ENCODE measurements around the gene UNC5A. TPM values are rescaled to one million over a fixed set of nuclear protein-coding genes. Genes with fewer than 3 reads are reported as not detected.

UNC5A gene
- total RNA-seq, 1 donor from 2014 or later, result 2.8 TPM

DNA sequence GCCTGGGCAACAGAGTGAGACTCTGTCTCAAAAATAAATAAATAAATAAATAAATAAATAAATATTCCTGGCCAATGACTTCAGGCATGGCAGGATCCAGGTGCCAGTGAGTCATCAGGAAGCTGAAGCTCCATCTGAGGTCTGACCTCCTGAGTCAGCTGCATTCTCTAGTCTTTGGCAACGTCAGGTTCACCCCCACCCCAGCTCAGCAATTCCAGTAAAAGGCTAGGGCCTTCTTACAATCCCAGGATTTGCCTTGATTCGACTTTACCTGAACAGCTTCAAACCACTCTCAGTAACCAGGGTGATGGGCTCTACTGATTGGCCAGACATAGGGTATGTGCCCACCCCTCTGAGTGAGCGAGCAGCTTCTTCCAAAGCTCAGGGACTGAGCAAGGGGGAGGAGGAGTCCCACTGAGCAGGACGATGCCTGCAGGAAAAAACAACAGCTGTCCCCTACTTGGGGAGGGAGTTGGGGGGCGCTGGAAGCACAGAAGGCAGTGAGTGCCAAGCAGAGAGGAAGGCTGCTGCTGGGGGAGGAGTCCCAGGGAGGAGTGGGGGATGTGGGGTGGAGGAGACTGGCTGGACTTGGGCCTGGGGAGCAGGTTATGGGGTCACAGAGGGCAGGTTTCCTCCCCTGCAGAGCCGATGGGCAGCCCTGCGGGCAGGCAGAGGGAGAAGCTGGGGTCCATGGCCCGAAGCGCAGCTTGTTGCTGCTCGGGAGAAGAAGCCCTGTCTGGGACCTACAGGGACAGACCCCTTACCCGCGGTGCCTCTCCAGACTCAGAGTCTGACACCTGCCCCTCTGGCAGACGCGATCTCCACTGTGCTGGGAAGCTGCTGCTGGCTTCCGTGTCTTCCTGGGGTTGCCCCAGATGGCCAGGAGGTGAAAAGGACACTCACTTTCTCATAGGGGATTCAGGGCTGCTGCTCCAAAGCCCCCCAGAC lies 25.9 kb upstream of the UNC5A start:
- DNase-seq (ENCODE audit: low spot score, unreplicated experiment), result no peak
- Mint-ChIP-seq H3K4me1 (ENCODE audit: low read depth) (no peaks in the 10 kb centered on the region), H3K27ac (peak overlapping the region; percentile 21), H3K36me3 (ENCODE audit: insufficient read depth) (no peaks in the 10 kb centered on the region), H3K9me3 (ENCODE audit: low read depth) (no peaks in the 10 kb centered on the region), H3K4me3 (ENCODE audit: low read depth) (no peak overlapping the region), H3K27me3 (peaks cover 51% of the 10 kb centered on the region)
- TF ChIP-seq, protein P1, sequence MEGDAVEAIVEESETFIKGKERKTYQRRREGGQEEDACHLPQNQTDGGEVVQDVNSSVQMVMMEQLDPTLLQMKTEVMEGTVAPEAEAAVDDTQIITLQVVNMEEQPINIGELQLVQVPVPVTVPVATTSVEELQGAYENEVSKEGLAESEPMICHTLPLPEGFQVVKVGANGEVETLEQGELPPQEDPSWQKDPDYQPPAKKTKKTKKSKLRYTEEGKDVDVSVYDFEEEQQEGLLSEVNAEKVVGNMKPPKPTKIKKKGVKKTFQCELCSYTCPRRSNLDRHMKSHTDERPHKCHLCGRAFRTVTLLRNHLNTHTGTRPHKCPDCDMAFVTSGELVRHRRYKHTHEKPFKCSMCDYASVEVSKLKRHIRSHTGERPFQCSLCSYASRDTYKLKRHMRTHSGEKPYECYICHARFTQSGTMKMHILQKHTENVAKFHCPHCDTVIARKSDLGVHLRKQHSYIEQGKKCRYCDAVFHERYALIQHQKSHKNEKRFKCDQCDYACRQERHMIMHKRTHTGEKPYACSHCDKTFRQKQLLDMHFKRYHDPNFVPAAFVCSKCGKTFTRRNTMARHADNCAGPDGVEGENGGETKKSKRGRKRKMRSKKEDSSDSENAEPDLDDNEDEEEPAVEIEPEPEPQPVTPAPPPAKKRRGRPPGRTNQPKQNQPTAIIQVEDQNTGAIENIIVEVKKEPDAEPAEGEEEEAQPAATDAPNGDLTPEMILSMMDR (IDR thresholded peaks at IDR 0.05; ENCODE audit: unreplicated experiment), result no peak

DNA sequence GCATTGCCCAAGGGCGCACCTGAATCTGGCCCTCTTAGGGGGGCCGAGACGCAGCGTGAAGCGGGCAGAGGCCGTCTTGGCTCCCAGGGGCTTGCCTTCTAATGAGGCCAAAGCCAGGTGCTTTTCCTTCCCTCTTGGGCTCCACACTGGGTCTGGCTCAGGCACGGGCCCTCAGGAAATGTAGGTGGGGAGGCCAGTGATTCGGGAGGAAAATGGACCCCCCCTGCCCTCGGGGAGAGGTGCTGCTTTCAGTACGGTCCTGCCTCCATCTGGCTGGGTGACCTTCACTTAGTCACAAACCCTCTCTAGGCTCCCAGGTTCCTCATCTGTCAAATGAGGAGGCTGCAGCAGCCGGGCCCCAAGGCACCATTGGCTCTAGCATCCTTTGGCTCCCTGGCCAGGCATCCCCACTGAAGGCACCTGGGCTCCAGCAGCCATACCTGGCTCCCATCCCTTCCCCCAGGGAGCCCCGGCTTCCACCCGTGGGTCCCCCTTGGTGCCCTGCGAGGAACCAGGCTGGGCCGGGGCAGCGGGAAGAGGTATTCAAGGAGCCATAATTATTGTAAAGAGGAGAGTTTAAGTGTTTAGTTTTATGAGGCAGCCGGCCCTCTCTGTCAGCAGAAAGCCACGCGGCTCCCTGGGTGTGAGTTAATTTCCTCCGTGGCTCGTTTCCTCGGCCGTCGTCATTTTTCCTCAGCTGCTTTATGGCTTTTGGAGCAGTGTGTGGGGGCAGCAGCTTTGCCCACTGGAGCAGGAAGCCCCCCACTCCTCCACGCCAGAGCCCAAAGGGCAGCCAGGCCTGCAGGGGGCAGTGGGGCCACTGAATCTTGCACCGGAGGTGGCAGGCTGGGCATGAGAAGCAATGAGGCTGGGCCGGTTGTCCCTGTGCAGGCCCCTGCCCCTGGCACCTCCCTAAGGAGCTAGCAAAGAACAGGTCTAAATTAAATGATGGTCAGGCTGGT lies 24.9 kb upstream of the UNC5A start:
- TF ChIP-seq, protein P1 (IDR thresholded peaks at IDR 0.05; ENCODE audit: unreplicated experiment), result no peak
- no peaks in the 10 kb centered on the region for H3K36me3 Mint-ChIP-seq (ENCODE audit: insufficient read depth)
- H3K27ac Mint-ChIP-seq, result no peak overlapping the region
- DNase-seq (ENCODE audit: low spot score, unreplicated experiment), result no peak
- H3K27me3 Mint-ChIP-seq, result peaks cover 54% of the 10 kb centered on the region
- no peak overlapping the region for H3K4me3 Mint-ChIP-seq (ENCODE audit: low read depth)
- H3K4me1 Mint-ChIP-seq (ENCODE audit: low read depth), result no peaks in the 10 kb centered on the region
- no peaks in the 10 kb centered on the region for H3K9me3 Mint-ChIP-seq (ENCODE audit: low read depth)

DNA sequence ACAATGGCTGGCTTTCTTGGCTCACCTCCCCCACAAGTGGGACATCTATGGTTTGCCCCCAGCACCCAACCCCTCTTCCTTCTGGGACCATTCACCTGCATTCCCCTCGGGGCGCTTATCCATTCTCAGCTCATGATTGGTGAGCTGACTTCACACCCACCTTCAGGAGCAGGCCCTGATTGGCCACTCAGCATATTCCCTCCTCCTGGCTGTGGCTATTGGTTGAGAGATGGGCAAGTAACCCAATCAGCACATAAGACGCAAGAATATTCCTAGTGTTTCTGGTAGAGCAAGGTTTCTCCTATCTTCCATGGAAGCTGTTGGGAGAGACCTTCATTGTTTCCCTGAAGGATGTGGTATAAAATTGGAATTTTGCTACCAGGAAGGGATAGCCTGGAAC lies 22.7 kb upstream of the UNC5A start:
- no peaks in the 10 kb centered on the region for H3K4me1 Mint-ChIP-seq (ENCODE audit: low read depth)
- no peak overlapping the region for H3K27ac Mint-ChIP-seq
- no peak overlapping the region for H3K4me3 Mint-ChIP-seq (ENCODE audit: low read depth)
- H3K36me3 Mint-ChIP-seq (ENCODE audit: insufficient read depth), result no peaks in the 10 kb centered on the region
- DNase-seq (ENCODE audit: low spot score, unreplicated experiment), result no peak
- TF ChIP-seq, protein P1 (IDR thresholded peaks at IDR 0.05; ENCODE audit: unreplicated experiment), result no peak
- peaks cover 48% of the 10 kb centered on the region for H3K27me3 Mint-ChIP-seq
- H3K9me3 Mint-ChIP-seq (ENCODE audit: low read depth), result no peaks in the 10 kb centered on the region

DNA sequence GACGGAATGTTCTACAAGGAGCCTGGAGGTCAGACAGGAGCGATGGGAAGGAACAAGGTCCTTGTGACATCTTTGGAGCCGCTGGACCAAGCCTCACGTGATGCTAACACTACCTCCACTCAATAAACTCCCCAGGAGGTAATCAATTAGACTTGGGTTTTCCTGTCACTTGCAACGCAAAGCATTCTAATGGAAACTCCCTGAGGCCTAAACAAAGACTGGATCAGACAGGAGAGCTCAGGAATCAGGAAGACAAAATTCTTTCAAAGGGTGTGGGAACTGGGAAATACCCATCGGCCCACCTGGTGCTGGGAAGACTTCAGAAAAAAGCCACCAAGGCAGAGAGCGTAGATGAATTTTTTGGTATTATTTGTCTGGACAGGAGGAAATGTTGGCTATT lies 22.3 kb upstream of the UNC5A start:
- Mint-ChIP-seq H3K27me3 (peaks cover 48% of the 10 kb centered on the region), H3K27ac (no peak overlapping the region), H3K9me3 (ENCODE audit: low read depth) (no peaks in the 10 kb centered on the region), H3K4me3 (ENCODE audit: low read depth) (no peak overlapping the region), H3K4me1 (ENCODE audit: low read depth) (no peaks in the 10 kb centered on the region), H3K36me3 (ENCODE audit: insufficient read depth) (no peaks in the 10 kb centered on the region)
- TF ChIP-seq, protein P1 (IDR thresholded peaks at IDR 0.05; ENCODE audit: unreplicated experiment), result no peak
- DNase-seq (ENCODE audit: low spot score, unreplicated experiment), result no peak

All from progenitor cell of endocrine pancreas (in vitro differentiated cells).